Measurements from ENCODE around the gene RYR2. TPM values are rescaled to one million over a fixed set of nuclear protein-coding genes. Genes with fewer than 3 reads are reported as not detected.

Gene RYR2
- total and polyA plus RNA-seq, 2 experiments from 2014 or later, result not detected

DNA sequence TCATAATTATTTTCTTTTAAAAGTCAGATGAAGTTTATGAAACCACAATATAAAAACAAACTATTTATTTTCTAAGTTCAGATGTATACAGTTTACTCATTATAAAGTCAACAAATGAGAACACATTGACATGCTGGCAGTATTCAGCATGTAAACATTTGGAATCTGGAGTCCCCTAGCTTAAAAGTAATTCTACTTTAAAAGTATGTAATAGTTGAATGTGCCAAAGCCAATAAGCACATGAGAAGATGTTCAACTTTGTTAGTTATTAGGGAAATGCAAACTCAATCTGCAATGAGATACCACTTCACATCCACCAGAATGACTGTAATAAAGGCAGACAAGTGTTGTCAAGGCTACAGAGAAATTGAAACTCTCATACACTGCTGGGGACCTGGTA lies 96.6 kb downstream of the RYR2 start:
- in situ Hi-C loops (cut with MboI), result no loop called here
- Histone ChIP-seq H3F3A (ENCODE audit: insufficient read depth) (no peaks in the 10 kb centered on the region), H3K27ac (no peak overlapping the region), H3K4me2 (ENCODE audit: unreplicated experiment) (no peak overlapping the region), H2AFZ (no peak overlapping the region), H3K36me3 (ENCODE audit: low read depth) (no peaks in the 10 kb centered on the region), H3K9ac (no peak overlapping the region), H3K79me2 (ENCODE audit: insufficient read depth) (no peaks in the 10 kb centered on the region), H3K9me3 (ENCODE audit: low read depth) (no peaks in the 10 kb centered on the region), H3K9me2 (ENCODE audit: insufficient read depth) (no peaks in the 10 kb centered on the region), H4K20me1 (ENCODE audit: insufficient read depth) (no peaks in the 10 kb centered on the region), H3K4me1 (ENCODE audit: insufficient read depth) (no peaks in the 10 kb centered on the region), H3K4me3 (no peak overlapping the region), H3K27me3 (replicated peaks; ENCODE audit: insufficient read depth) (no peaks in the 10 kb centered on the region)
- no peak for DNase-seq
- TF ChIP-seq EZH2phosphoT487 (IDR thresholded peaks at IDR 0.05; ENCODE audit: insufficient read depth, low read depth) (no peak), EZH2 (IDR thresholded peaks at IDR 0.05; ENCODE audit: insufficient read depth, poor library complexity, severe bottlenecking) (no peak)

DNA sequence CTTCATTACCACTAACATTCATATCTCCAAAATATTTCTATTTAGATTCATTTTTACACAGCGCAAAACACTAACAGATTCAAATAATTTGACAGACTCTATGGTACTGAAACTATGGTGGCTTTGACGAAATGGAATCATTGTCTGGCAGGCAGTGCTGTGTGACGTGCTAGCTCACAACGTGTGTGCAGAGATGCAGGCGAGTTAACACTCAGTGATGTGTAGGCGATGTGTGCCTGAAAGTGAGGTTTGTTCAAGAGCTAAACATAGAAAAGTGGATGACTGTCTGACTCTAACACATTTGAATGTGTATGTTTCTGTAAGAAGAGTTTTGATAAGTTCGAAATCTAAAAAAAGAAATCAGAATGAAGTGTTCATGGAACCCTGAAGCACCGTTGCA lies 97.7 kb downstream of the RYR2 start:
- Histone ChIP-seq H3K4me1 (ENCODE audit: insufficient read depth) (no peaks in the 10 kb centered on the region), H3K4me2 (ENCODE audit: unreplicated experiment) (no peak overlapping the region), H3K9me2 (ENCODE audit: insufficient read depth) (no peaks in the 10 kb centered on the region), H3K4me3 (no peak overlapping the region), H3K9me3 (ENCODE audit: low read depth) (no peaks in the 10 kb centered on the region), H3K9ac (no peak overlapping the region), H3K27ac (no peak overlapping the region), H3K27me3 (replicated peaks; ENCODE audit: insufficient read depth) (no peaks in the 10 kb centered on the region), H3K79me2 (ENCODE audit: insufficient read depth) (no peaks in the 10 kb centered on the region), H3F3A (ENCODE audit: insufficient read depth) (no peaks in the 10 kb centered on the region), H2AFZ (no peak overlapping the region), H3K36me3 (ENCODE audit: low read depth) (no peaks in the 10 kb centered on the region), H4K20me1 (ENCODE audit: insufficient read depth) (no peaks in the 10 kb centered on the region)
- in situ Hi-C loops (cut with MboI), result no loop called here
- no peak for TF ChIP-seq EZH2phosphoT487 (IDR thresholded peaks at IDR 0.05; ENCODE audit: insufficient read depth, low read depth)
- no peak for TF ChIP-seq EZH2 (IDR thresholded peaks at IDR 0.05; ENCODE audit: insufficient read depth, poor library complexity, severe bottlenecking)
- WGBS, 2 experiments (ENCODE audit: low coverage in 1 of 2, low lambda C conversion rate in 2 of 2, missing lambda C conversion rate in 2 of 2), result 28 to 32% methylated on average over 8 of the region's 8 CpGs
- DNase-seq, result no peak

DNA sequence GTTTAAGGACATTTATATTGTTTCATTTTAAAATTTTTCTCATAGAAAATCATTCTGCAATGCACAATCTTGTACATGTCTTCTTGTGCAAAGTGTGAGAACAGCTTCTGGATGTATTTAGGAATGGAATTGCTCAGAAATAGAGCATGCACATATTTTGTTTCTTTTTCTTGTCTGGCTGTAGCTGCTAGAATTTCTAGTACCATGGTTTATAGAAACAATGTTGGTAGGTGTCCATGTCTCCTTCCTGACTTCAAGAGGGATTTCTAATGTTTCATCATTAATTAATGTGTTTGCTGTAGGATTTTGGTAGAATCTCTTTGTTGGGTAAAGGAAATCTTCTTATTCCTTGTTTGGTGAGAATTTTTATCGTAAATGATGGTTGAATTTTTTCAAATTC lies 99.0 kb downstream of the RYR2 start:
- TF ChIP-seq EZH2phosphoT487 (IDR thresholded peaks at IDR 0.05; ENCODE audit: insufficient read depth, low read depth) (no peak), EZH2 (IDR thresholded peaks at IDR 0.05; ENCODE audit: insufficient read depth, poor library complexity, severe bottlenecking) (no peak)
- no peaks in the 10 kb centered on the region for H3K9me3 ChIP-seq (ENCODE audit: low read depth)
- no peaks in the 10 kb centered on the region for H3K9me2 ChIP-seq (ENCODE audit: insufficient read depth)
- no peaks in the 10 kb centered on the region for H3K36me3 ChIP-seq (ENCODE audit: low read depth)
- no peak overlapping the region for H3K4me2 ChIP-seq (ENCODE audit: unreplicated experiment)
- in situ Hi-C loops (cut with MboI), result no loop called here
- H3K4me3 ChIP-seq, result no peak overlapping the region
- no peaks in the 10 kb centered on the region for H4K20me1 ChIP-seq (ENCODE audit: insufficient read depth)
- 7 to 14% methylated on average over 1 of the region's 1 CpG for WGBS, 2 experiments (ENCODE audit: low coverage in 1 of 2, low lambda C conversion rate in 2 of 2, missing lambda C conversion rate in 2 of 2)
- H3K79me2 ChIP-seq (ENCODE audit: insufficient read depth), result no peaks in the 10 kb centered on the region
- DNase-seq, result no peak
- H2AFZ ChIP-seq, result no peak overlapping the region
- no peak overlapping the region for H3K27ac ChIP-seq
- no peaks in the 10 kb centered on the region for H3K27me3 ChIP-seq (replicated peaks; ENCODE audit: insufficient read depth)
- H3K4me1 ChIP-seq (ENCODE audit: insufficient read depth), result no peaks in the 10 kb centered on the region
- H3F3A ChIP-seq (ENCODE audit: insufficient read depth), result no peaks in the 10 kb centered on the region
- no peak overlapping the region for H3K9ac ChIP-seq

DNA sequence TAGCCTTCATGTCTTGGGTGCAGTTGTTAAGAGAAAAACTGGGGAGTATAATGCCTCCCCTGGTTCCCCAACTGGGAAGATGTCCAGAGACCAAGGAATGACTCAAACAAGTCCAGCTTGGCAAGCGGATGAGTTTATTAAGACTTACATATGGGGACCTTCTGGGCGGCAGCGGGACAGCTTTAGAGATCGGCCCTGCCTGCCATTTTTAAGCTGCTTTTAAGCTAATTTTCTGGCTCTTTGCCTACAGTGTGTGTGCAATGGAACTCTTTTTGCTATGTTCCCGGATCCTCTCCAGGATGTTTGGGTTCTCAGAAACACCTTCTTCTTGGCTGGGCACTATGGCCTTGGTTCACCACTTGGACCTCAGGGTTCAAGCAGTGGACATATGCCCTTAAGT lies 99.5 kb downstream of the RYR2 start:
- WGBS, 2 experiments (ENCODE audit: low coverage in 1 of 2, low lambda C conversion rate in 2 of 2, missing lambda C conversion rate in 2 of 2), result 0% methylated on average over 5 of the region's 5 CpGs

More for the DNA sequence above, 99.5 kb downstream of the RYR2 start:
- Histone ChIP-seq H3K36me3 (ENCODE audit: low read depth) (no peaks in the 10 kb centered on the region), H3K4me2 (ENCODE audit: unreplicated experiment) (no peak overlapping the region), H3K9me3 (ENCODE audit: low read depth) (no peaks in the 10 kb centered on the region), H3K9me2 (ENCODE audit: insufficient read depth) (no peaks in the 10 kb centered on the region), H2AFZ (no peak overlapping the region), H3K27ac (no peak overlapping the region), H3F3A (ENCODE audit: insufficient read depth) (no peaks in the 10 kb centered on the region), H3K79me2 (ENCODE audit: insufficient read depth) (no peaks in the 10 kb centered on the region), H3K9ac (no peak overlapping the region), H4K20me1 (ENCODE audit: insufficient read depth) (no peaks in the 10 kb centered on the region), H3K27me3 (replicated peaks; ENCODE audit: insufficient read depth) (no peaks in the 10 kb centered on the region), H3K4me1 (ENCODE audit: insufficient read depth) (no peaks in the 10 kb centered on the region), H3K4me3 (no peak overlapping the region)
- DNase-seq, result no peak
- TF ChIP-seq EZH2 (IDR thresholded peaks at IDR 0.05; ENCODE audit: insufficient read depth, poor library complexity, severe bottlenecking) (no peak), EZH2phosphoT487 (IDR thresholded peaks at IDR 0.05; ENCODE audit: insufficient read depth, low read depth) (no peak)
- in situ Hi-C loops (cut with MboI), result no loop called here
